Measurements from ENCODE around the gene ADRM1. TPM values are rescaled to one million over a fixed set of nuclear protein-coding genes. Genes with fewer than 3 reads are reported as not detected.

The ADRM1 gene
- total RNA-seq, 1 donor from 2014 or later = 73.4 TPM

DNA sequence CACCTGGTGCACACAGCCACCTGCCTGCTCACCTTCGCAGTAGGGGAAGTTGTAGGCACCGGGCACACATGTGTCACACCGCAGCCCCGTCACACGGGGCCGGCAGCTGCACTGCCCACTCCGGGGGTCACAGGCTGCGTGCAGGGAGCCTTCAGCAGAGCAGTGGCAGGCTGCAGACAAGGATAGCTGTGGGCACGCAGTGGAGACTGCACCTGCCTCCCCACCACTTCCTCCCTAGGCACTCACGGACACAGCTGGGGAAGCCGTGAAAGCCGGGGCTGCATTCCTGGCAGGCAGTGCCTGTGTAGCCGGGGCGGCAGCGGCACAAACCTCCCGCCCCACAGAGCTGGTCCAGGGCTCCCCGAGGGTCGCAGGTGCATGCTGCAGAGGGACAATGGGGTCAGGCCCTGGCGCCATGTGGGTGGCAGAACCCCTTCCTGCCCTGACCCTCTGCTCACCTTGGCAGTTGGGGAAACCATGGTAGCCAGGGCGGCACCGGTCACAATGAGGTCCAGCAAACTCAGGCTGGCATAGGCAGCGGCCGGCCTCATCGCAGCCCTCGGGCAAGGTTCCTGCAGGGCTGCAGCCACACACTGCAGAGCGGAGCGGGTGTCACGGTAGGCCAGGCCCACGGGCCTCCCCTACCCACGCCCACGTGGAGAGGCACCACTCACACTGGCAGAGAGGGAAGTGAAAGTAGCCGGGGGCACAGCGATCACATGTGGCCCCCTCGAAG, 34.9 kb downstream of the ADRM1 start:
- intact Hi-C loops (cut with DNase I) = no loop called here
- no peak overlapping the region for H3K27ac ChIP-seq
- DNase-seq = no peak
- H3K27me3 ChIP-seq = no peaks in the 10 kb centered on the region
- H3K36me3 ChIP-seq = peaks cover 62% of the 10 kb centered on the region
- H3K4me3 ChIP-seq = no peak overlapping the region
- peak; percentile 8 for ATAC-seq
- no peaks in the 10 kb centered on the region for H3K9me3 ChIP-seq
- no peaks in the 10 kb centered on the region for H3K4me1 ChIP-seq
- TF ChIP-seq, protein P1, sequence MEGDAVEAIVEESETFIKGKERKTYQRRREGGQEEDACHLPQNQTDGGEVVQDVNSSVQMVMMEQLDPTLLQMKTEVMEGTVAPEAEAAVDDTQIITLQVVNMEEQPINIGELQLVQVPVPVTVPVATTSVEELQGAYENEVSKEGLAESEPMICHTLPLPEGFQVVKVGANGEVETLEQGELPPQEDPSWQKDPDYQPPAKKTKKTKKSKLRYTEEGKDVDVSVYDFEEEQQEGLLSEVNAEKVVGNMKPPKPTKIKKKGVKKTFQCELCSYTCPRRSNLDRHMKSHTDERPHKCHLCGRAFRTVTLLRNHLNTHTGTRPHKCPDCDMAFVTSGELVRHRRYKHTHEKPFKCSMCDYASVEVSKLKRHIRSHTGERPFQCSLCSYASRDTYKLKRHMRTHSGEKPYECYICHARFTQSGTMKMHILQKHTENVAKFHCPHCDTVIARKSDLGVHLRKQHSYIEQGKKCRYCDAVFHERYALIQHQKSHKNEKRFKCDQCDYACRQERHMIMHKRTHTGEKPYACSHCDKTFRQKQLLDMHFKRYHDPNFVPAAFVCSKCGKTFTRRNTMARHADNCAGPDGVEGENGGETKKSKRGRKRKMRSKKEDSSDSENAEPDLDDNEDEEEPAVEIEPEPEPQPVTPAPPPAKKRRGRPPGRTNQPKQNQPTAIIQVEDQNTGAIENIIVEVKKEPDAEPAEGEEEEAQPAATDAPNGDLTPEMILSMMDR (IDR thresholded peaks at IDR 0.05) = no peak

DNA sequence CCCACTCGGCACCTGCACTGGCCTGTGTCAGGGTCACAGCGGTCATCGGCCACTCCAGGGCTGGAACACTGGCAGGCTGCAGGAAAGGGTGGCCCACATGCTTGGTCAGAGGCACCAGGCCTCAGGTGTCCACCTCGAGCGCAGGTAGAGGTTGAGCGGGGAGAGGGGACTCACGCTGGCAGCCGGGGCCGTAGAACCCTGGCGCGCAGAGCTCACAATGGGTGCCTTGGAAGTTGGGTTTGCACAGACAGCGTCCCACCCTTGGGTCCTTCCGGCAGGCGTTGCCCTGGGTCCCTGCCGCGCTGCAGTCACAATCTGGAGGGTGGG, 35.5 kb downstream of the ADRM1 start:
- H3K27ac ChIP-seq = no peak overlapping the region
- intact Hi-C loops (cut with DNase I) = no loop called here
- ATAC-seq = no peak

GRCh38 chr20:62339647-62340062, 36.9 kb downstream of the ADRM1 start:
- Histone ChIP-seq H3K4me1 (no peaks in the 10 kb centered on the region), H3K4me3 (no peak overlapping the region), H3K36me3 (peaks cover 60% of the 10 kb centered on the region), H3K27me3 (no peaks in the 10 kb centered on the region), H3K27ac (no peak overlapping the region), H3K9me3 (no peaks in the 10 kb centered on the region)
- DNase-seq (no peak), ATAC-seq (no peak)
- intact Hi-C loops (cut with DNase I) = no loop called here
- TF ChIP-seq, protein P1 (IDR thresholded peaks at IDR 0.05) = no peak

More for the DNA sequence above, 35.5 kb downstream of the ADRM1 start:
- H3K9me3 ChIP-seq = no peaks in the 10 kb centered on the region
- DNase-seq = no peak
- no peak overlapping the region for H3K4me3 ChIP-seq
- no peaks in the 10 kb centered on the region for H3K4me1 ChIP-seq
- H3K27me3 ChIP-seq = no peaks in the 10 kb centered on the region
- TF ChIP-seq, protein P1 (IDR thresholded peaks at IDR 0.05) = no peak
- peaks cover 62% of the 10 kb centered on the region for H3K36me3 ChIP-seq

GRCh38 chr20:62342910-62343309, 40.1 kb downstream of the ADRM1 start:
- no peak overlapping the region for H3K27ac ChIP-seq
- peaks cover 53% of the 10 kb centered on the region for H3K36me3 ChIP-seq
- no peaks in the 10 kb centered on the region for H3K4me1 ChIP-seq
- no peak overlapping the region for H3K4me3 ChIP-seq
- H3K9me3 ChIP-seq = no peaks in the 10 kb centered on the region
- ATAC-seq = no peak
- TF ChIP-seq, protein P1 (IDR thresholded peaks at IDR 0.05) = no peak
- intact Hi-C loops (cut with DNase I) = no loop called here
- DNase-seq = no peak
- no peaks in the 10 kb centered on the region for H3K27me3 ChIP-seq

- Histone ChIP-seq H3K4me3 (no peak overlapping the region), H3K4me1 (no peaks in the 10 kb centered on the region), H3K27me3 (no peaks in the 10 kb centered on the region), H3K36me3 (peaks cover 44% of the 10 kb centered on the region), H3K9me3 (no peaks in the 10 kb centered on the region), H3K27ac (no peak overlapping the region)
- no peak for DNase-seq
- no peak for ATAC-seq
- TF ChIP-seq, protein P1 (IDR thresholded peaks at IDR 0.05) = no peak
- intact Hi-C loops (cut with DNase I) = no loop called here
Measured at GRCh38 chr20:62344092-62344491, 41.3 kb downstream of the ADRM1 start.

DNA sequence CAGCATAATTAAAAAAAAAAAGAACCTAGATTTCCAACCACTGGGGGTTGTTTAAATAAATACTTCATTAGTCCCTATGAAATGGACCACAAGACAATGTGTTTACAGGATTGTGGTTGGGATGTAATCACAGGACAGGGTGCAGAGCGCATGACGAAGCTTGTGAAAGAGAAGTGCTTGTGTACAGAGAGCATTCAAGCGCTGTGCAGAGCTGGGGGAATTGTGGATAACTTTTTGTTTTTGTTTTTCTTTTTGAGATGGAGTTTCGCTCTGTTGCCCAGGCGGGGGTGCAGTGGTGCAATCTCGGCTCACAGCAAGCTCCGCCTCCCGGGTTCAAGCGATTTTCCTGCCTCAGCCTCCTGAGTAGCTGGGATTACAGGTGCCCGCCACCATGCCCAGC, 42.0 kb downstream of the ADRM1 start:
- TF ChIP-seq, protein P1 (IDR thresholded peaks at IDR 0.05) = no peak
- intact Hi-C loops (cut with DNase I) = no loop called here
- Histone ChIP-seq H3K27ac (no peak overlapping the region), H3K4me1 (no peaks in the 10 kb centered on the region), H3K9me3 (no peaks in the 10 kb centered on the region), H3K4me3 (no peak overlapping the region), H3K36me3 (peaks cover 39% of the 10 kb centered on the region), H3K27me3 (no peaks in the 10 kb centered on the region)
- no peak for DNase-seq
- no peak for ATAC-seq

Measured in upper lobe of right lung (tissue), 1 donor.